Panc1 (cell line): Measurements from ENCODE around the gene ETHE1. TPM values are rescaled to one million over a fixed set of nuclear protein-coding genes. Genes with fewer than 3 reads are reported as not detected.

Experiments
- ATAC-seq: fragments of 200-7000 bp; cut with Tn5 transposase; 2 replicates; pipeline ENCODE4 v1.9.1; 2020; ENCODE audit warnings: mild to moderate bottlenecking, moderate library complexity
- BruUV-seq: library from RNA; stranded (reverse); fragments of 400-500 nt; replicated peaks from 2 replicates; lab custom pipeline; 2021; lab: Mats Ljungman, UMichigan
- CTCF ChIA-PET: fragments of 300-600 bp; sonication (Branson Sonifier 250); formaldehyde crosslinking; loops from one replicate; lab custom pipeline; 2022; ENCODE audit warnings: antibody characterized with exemption; lab: Charles Lee
- POLR2A ChIA-PET: fragments of 300-600 bp; sonication (Branson Sonifier 250); formaldehyde crosslinking; loops from one replicate; lab custom pipeline; 2022; ENCODE audit warnings: antibody characterized with exemption; lab: Charles Lee
- DNase-seq: peaks from one replicate; pipeline ENCODE4 v3.0.0-alpha.2; 2010; ENCODE audit warnings: low read depth, low spot score
- H3K27ac ChIP-seq: 2 replicates; pipeline ENCODE4 v1.5.1; 2011; ENCODE audit warnings: mild to moderate bottlenecking, low read length, inconsistent platforms
- H3K27me3 ChIP-seq: fragments of 200-500 bp; sonication (Bioruptor generic); 2 replicates; pipeline ENCODE4 v1.6.0; 2014; ENCODE audit warnings: low read length, inconsistent platforms; ENCODE audit not compliant: control insufficient read depth, insufficient read depth
- H3K36me3 ChIP-seq: fragments of 200-500 bp; sonication (Bioruptor generic); 2 replicates; pipeline ENCODE4 v1.5.1; 2014; ENCODE audit warnings: inconsistent platforms, mild to moderate bottlenecking, low read length, moderate library complexity; ENCODE audit not compliant: control insufficient read depth, insufficient read depth
- H3K4me1 ChIP-seq: 2 replicates; pipeline ENCODE4 v1.5.1; 2011; ENCODE audit warnings: inconsistent platforms, mild to moderate bottlenecking, low read length, moderate library complexity; ENCODE audit not compliant: control insufficient read depth, insufficient read depth
- H3K4me3 ChIP-seq, 2 experiments: 2 replicates each; pipeline ENCODE4 v1.5.1; 2011 to 2012; ENCODE audit warnings: low read depth in 2 of 2, low read length in 2 of 2, mild to moderate bottlenecking in 2 of 2, inconsistent platforms in 1 of 2, moderate library complexity in 1 of 2
- H3K9me3 ChIP-seq: fragments of 200-500 bp; sonication (Bioruptor generic); 2 replicates; pipeline ENCODE4 v1.5.1; 2014; ENCODE audit warnings: low read depth, mild to moderate bottlenecking, inconsistent platforms, low read length, moderate library complexity; ENCODE audit not compliant: control insufficient read depth, insufficient read depth
- POLR2AphosphoS5 ChIP-seq: IDR thresholded peaks from 2 replicates; pipeline ENCODE4 v1.6.1; 2012; ENCODE audit warnings: mild to moderate bottlenecking, low read depth, low read length, moderate library complexity
- REST ChIP-seq, 2 experiments: IDR thresholded peaks; 2 replicates each; pipeline ENCODE4 v1.6.1; 2011 to 2012; ENCODE audit warnings: low read depth in 2 of 2, control low read depth in 1 of 2, low read length in 1 of 2, mild to moderate bottlenecking in 1 of 2, moderate library complexity in 1 of 2; ENCODE audit not compliant: insufficient read depth in 1 of 2
- SIN3A ChIP-seq: IDR thresholded peaks from 2 replicates; pipeline ENCODE4 v1.6.1; 2012; ENCODE audit warnings: low read depth, mild to moderate bottlenecking, low read length, moderate library complexity, borderline replicate concordance; ENCODE audit not compliant: insufficient read depth
- TCF7L2 ChIP-seq: IDR thresholded peaks from 2 replicates; pipeline ENCODE4 v1.6.1; 2011; ENCODE audit warnings: mild to moderate bottlenecking, low read depth, low read length, inconsistent platforms
- in situ Hi-C: cut with HindIII; loops from 2 replicates; pipeline ENCODE4 v1.10.0; 2016; ENCODE audit warnings: low sequenced_read_pairs, low pct_unique_long_range_greater_than_20kb
- intact Hi-C: fragments of 100-400 bp; cut with micrococcal nuclease; formaldehyde crosslinking; loops from one replicate; pipeline ENCODE4 v1.10.0; 2022; ENCODE audit not compliant: unreplicated experiment
- total RNA-seq: library from RNA; stranded (reverse); gene quantifications from one replicate; pipeline ENCODE4 v1.2.1, GENCODE V29; 2021; ENCODE audit not compliant: unreplicated experiment
- TF ChIP-seq, protein P1 (sequence below): fragments of 450-650 bp; IDR thresholded peaks from 2 replicates; pipeline ENCODE4 v1.5.1; 2017; ENCODE audit warnings: mild to moderate bottlenecking

Gene ETHE1
- total RNA-seq, 1 experiment from 2014 or later, result 15.6 TPM

GRCh38 chr19:43541920-43542650 lies 15.1 kb upstream of the ETHE1 start:
- Histone ChIP-seq H3K4me3 (no peak overlapping the region), H3K36me3 (no peaks in the 10 kb centered on the region), H3K9me3 (no peaks in the 10 kb centered on the region), H3K4me1 (no peaks in the 10 kb centered on the region), H3K27ac (no peak overlapping the region), H3K27me3 (no peaks in the 10 kb centered on the region)
- CTCF ChIA-PET, result no interaction called here
- POLR2A ChIA-PET, result no interaction called here
- BruUV-seq, result no TSS peak
- DNase-seq, result no peak
- TF ChIP-seq POLR2AphosphoS5 (no peak), SIN3A (no peak), REST (IDR thresholded peaks at IDR 0.05; ENCODE audit: insufficient read depth in 1 of 2, low read depth in 2 of 2, low read length in 1 of 2) (no peak), TCF7L2 (no peak)
- TF ChIP-seq, protein P1, sequence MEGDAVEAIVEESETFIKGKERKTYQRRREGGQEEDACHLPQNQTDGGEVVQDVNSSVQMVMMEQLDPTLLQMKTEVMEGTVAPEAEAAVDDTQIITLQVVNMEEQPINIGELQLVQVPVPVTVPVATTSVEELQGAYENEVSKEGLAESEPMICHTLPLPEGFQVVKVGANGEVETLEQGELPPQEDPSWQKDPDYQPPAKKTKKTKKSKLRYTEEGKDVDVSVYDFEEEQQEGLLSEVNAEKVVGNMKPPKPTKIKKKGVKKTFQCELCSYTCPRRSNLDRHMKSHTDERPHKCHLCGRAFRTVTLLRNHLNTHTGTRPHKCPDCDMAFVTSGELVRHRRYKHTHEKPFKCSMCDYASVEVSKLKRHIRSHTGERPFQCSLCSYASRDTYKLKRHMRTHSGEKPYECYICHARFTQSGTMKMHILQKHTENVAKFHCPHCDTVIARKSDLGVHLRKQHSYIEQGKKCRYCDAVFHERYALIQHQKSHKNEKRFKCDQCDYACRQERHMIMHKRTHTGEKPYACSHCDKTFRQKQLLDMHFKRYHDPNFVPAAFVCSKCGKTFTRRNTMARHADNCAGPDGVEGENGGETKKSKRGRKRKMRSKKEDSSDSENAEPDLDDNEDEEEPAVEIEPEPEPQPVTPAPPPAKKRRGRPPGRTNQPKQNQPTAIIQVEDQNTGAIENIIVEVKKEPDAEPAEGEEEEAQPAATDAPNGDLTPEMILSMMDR, result no peak
- intact Hi-C loops, result no loop called here
- ATAC-seq, result no peak
- in situ Hi-C loops, result no loop called here

- Histone ChIP-seq H3K4me1 (no peaks in the 10 kb centered on the region), H3K9me3 (no peaks in the 10 kb centered on the region), H3K4me3 (no peak overlapping the region), H3K36me3 (no peaks in the 10 kb centered on the region), H3K27me3 (no peaks in the 10 kb centered on the region), H3K27ac (no peak overlapping the region)
- in situ Hi-C loops (no loop called here), intact Hi-C loops (no loop called here)
- TF ChIP-seq, protein P1, result no peak
- no peak for TF ChIP-seq REST (IDR thresholded peaks at IDR 0.05; ENCODE audit: insufficient read depth in 1 of 2, low read depth in 2 of 2, low read length in 1 of 2)
- ChIA-PET CTCF (no interaction called here), POLR2A (no interaction called here)
- no peak for ATAC-seq
- no TSS peak for BruUV-seq
- DNase-seq, result no peak
These were observed 13.4 kb upstream of the ETHE1 start for GRCh38 chr19:43540381-43540780.
